SK-N-SH (cell line): Measurements from ENCODE around the gene ACAD10. TPM values are rescaled to one million over a fixed set of nuclear protein-coding genes. Genes with fewer than 3 reads are reported as not detected.

ENCODE experiments used
- CTCF ChIA-PET: fragments of 300-600, 350-600 bp; formaldehyde crosslinking; extraction: SDS; loops from one replicate; lab custom pipeline; 2021; lab: Yijun Ruan, JAX
- POLR2A ChIA-PET: fragments of 350-600 bp; sonication (Branson Sonifier 250); formaldehyde crosslinking; extraction: SDS; loops from one replicate; lab custom pipeline; 2020; ENCODE audit warnings: antibody characterized with exemption, inconsistent platforms; lab: Yijun Ruan, JAX
- DNase-seq: peaks from one replicate; pipeline ENCODE4 v3.0.0; 2012
- H2AFZ ChIP-seq: fragments of 200-600 bp; sonication (generic); 2 replicates; pipeline ENCODE4 v1.8.1; 2016; ENCODE audit warnings: antibody characterized with exemption, mild to moderate bottlenecking, low read depth
- H3F3A ChIP-seq: fragments of 200-600 bp; sonication (generic); replicated peaks from 2 replicates; pipeline ENCODE3; 2016; ENCODE audit warnings: antibody characterized with exemption, mild to moderate bottlenecking; ENCODE audit not compliant: insufficient read depth
- H3K27ac ChIP-seq, 2 experiments: fragments of 200-500 bp in 1 of 2; fragments of 200-600 bp in 1 of 2; sonication (Bioruptor generic) in 1 of 2; sonication (generic), shearing (Covaris generic) in 1 of 2; 2 replicates each; pipeline versions ENCODE4 v1.5.1 to v1.6.1; 2014 to 2016; ENCODE audit warnings: low read depth in 2 of 2, inconsistent platforms in 1 of 2, low read length in 1 of 2, mild to moderate bottlenecking in 1 of 2, mixed read lengths in 1 of 2
- H3K27me3 ChIP-seq: fragments of 200-600 bp; sonication (generic), shearing (Covaris generic); 2 replicates; pipeline ENCODE4 v1.6.1; 2016; ENCODE audit warnings: mixed run types; ENCODE audit not compliant: insufficient read depth
- H3K36me3 ChIP-seq, 2 experiments: fragments of 200-500 bp in 1 of 2; fragments of 200-600 bp in 1 of 2; sonication (Bioruptor generic) in 1 of 2; sonication (generic) in 1 of 2; replicated peaks in 1 of 2; 2 replicates each; pipeline versions ENCODE3 to v1.5.1; 2014 to 2016; ENCODE audit warnings: low read length in 1 of 2, mild to moderate bottlenecking in 1 of 2; ENCODE audit not compliant: insufficient read depth in 2 of 2, control insufficient read depth in 1 of 2
- H3K4me1 ChIP-seq, 2 experiments: fragments of 200-500 bp in 1 of 2; fragments of 200-600 bp in 1 of 2; sonication (Bioruptor generic) in 1 of 2; sonication (generic), shearing (Covaris generic) in 1 of 2; 2 replicates each; pipeline versions ENCODE4 v1.5.1 to v1.6.1; 2014 to 2016; ENCODE audit warnings: low read depth in 1 of 2, low read length in 1 of 2, mixed run types in 1 of 2; ENCODE audit not compliant: insufficient read depth in 2 of 2, control insufficient read depth in 1 of 2
- H3K4me2 ChIP-seq: fragments of 200-600 bp; sonication (generic), shearing (Covaris generic); 2 replicates; pipeline ENCODE4 v1.6.1; 2017; ENCODE audit warnings: mixed run types
- H3K4me3 ChIP-seq, 2 experiments: fragments of 200-500 bp in 1 of 2; fragments of 200-600 bp in 1 of 2; sonication (Bioruptor generic) in 1 of 2; sonication (generic), shearing (Covaris generic) in 1 of 2; 2 replicates each; pipeline versions ENCODE4 v1.5.1 to v1.8.1; 2014 to 2016; ENCODE audit warnings: low read depth in 2 of 2, inconsistent platforms in 1 of 2, low read length in 1 of 2, mild to moderate bottlenecking in 1 of 2, mixed read lengths in 1 of 2, moderate library complexity in 1 of 2
- H3K79me2 ChIP-seq: fragments of 200-600 bp; sonication (generic); 2 replicates; pipeline ENCODE4 v1.8.1; 2017; ENCODE audit warnings: mild to moderate bottlenecking; ENCODE audit not compliant: insufficient read depth
- H3K9ac ChIP-seq: fragments of 200-600 bp; sonication (generic); 2 replicates; pipeline ENCODE4 v1.6.1; 2017; ENCODE audit warnings: mixed run types
- H3K9me2 ChIP-seq: fragments of 200-600 bp; sonication (generic); 2 replicates; pipeline ENCODE4 v1.6.1; 2017; ENCODE audit warnings: mixed run types
- H3K9me3 ChIP-seq: fragments of 200-600 bp; sonication (generic); 2 replicates; pipeline ENCODE4 v1.6.1; 2017; ENCODE audit warnings: mixed run types, mild to moderate bottlenecking, moderate library complexity
- H4K20me1 ChIP-seq: fragments of 200-600 bp; sonication (generic); 2 replicates; pipeline ENCODE4 v1.6.1; 2017; ENCODE audit warnings: mild to moderate bottlenecking, mixed run types; ENCODE audit not compliant: insufficient read depth
- CHD2 ChIP-seq: fragments of 150-350 bp; IDR thresholded peaks from 2 replicates; pipeline ENCODE4 v1.6.1; 2018; ENCODE audit warnings: low read length; ENCODE audit not compliant: partially characterized antibody
- EZH2phosphoT487 ChIP-seq: fragments of 200-600 bp; sonication (generic); IDR thresholded peaks from 2 replicates; pipeline ENCODE4 v1.6.1; 2017; ENCODE audit warnings: low read depth, mixed run types, mild to moderate bottlenecking, antibody characterized with exemption, moderate library complexity, borderline replicate concordance
- FOSL2 ChIP-seq: IDR thresholded peaks from 2 replicates; pipeline ENCODE4 v1.4.0; 2012; ENCODE audit warnings: low read depth, mild to moderate bottlenecking, moderate library complexity, borderline replicate concordance
- GATA2 ChIP-seq: sonication (generic); formaldehyde crosslinking; IDR thresholded peaks from 2 replicates; pipeline ENCODE4 v1.5.0; 2020; ENCODE audit warnings: mild to moderate bottlenecking, missing genetic modification reagents
- MEF2A ChIP-seq: IDR thresholded peaks from 2 replicates; pipeline ENCODE4 v1.4.0; 2012; ENCODE audit warnings: low read depth, borderline replicate concordance
- MXI1 ChIP-seq: IDR thresholded peaks from 2 replicates; pipeline ENCODE4 v1.6.1; 2012; ENCODE audit warnings: mild to moderate bottlenecking, low read depth, low read length, improper control_type of control experiment
- NFIC ChIP-seq: IDR thresholded peaks from 2 replicates; pipeline ENCODE4 v1.4.0; 2012; ENCODE audit warnings: borderline replicate concordance
- NRF1 ChIP-seq: IDR thresholded peaks from 2 replicates; pipeline ENCODE4 v1.6.1; 2012; ENCODE audit warnings: low read depth, mild to moderate bottlenecking, low read length
- RCOR1 ChIP-seq: fragments of 150-350 bp; IDR thresholded peaks from 2 replicates; pipeline ENCODE4 v1.6.1; 2017; ENCODE audit warnings: antibody characterized with exemption, low read length
- SIN3A ChIP-seq: IDR thresholded peaks from 2 replicates; pipeline ENCODE4 v1.6.1; 2012; ENCODE audit warnings: low read depth, mild to moderate bottlenecking, low read length, moderate library complexity, borderline replicate concordance
- TAF1 ChIP-seq: IDR thresholded peaks from 2 replicates; pipeline ENCODE4 v1.6.1; 2012; ENCODE audit warnings: low read depth, mild to moderate bottlenecking, low read length, moderate library complexity, borderline replicate concordance
- TCF12 ChIP-seq: IDR thresholded peaks from 2 replicates; pipeline ENCODE4 v1.4.0; 2012
- TEAD4 ChIP-seq: IDR thresholded peaks from 2 replicates; pipeline ENCODE4 v1.4.0; 2012; ENCODE audit warnings: mild to moderate bottlenecking, borderline replicate concordance; ENCODE audit not compliant: insufficient read depth
- YY1 ChIP-seq: IDR thresholded peaks from 2 replicates; pipeline ENCODE4 v1.4.0; 2012; ENCODE audit warnings: low read depth, mild to moderate bottlenecking
- WGBS: methylation state at CpG from one replicate; pipeline ENCODE4 v1.1.6; 2017; ENCODE audit warnings: low lambda C conversion rate; 5-methylcytosine and 5-hydroxymethylcytosine counted together
- polyA plus RNA-seq, 3 experiments: library from polyadenylated mRNA; depleted of rRNA; stranded (reverse); fragments of >200 nt; gene quantifications; 2 replicates each; pipeline ENCODE4 v1.2.3, GENCODE V29; 2012
- TF ChIP-seq, protein P1 (sequence below): fragments of 150-350 bp; IDR thresholded peaks from 2 replicates; pipeline ENCODE4 v1.6.1; 2016; ENCODE audit warnings: mild to moderate bottlenecking, low read depth, low read length
- TF ChIP-seq, protein P2 (sequence below): IDR thresholded peaks from 2 replicates; pipeline ENCODE4 v1.4.0; 2012; ENCODE audit warnings: low read depth, borderline replicate concordance
- TF ChIP-seq, protein P3 (sequence below): fragments of 200-600 bp; sonication (generic); IDR thresholded peaks from 2 replicates; pipeline ENCODE4 v1.6.1; 2017; ENCODE audit warnings: antibody characterized with exemption, mild to moderate bottlenecking, moderate library complexity

ACAD10 gene
- polyA plus RNA-seq, 1 of the 3 experiments (the other 2 are of a cell fraction) = 24.6 TPM

DNA sequence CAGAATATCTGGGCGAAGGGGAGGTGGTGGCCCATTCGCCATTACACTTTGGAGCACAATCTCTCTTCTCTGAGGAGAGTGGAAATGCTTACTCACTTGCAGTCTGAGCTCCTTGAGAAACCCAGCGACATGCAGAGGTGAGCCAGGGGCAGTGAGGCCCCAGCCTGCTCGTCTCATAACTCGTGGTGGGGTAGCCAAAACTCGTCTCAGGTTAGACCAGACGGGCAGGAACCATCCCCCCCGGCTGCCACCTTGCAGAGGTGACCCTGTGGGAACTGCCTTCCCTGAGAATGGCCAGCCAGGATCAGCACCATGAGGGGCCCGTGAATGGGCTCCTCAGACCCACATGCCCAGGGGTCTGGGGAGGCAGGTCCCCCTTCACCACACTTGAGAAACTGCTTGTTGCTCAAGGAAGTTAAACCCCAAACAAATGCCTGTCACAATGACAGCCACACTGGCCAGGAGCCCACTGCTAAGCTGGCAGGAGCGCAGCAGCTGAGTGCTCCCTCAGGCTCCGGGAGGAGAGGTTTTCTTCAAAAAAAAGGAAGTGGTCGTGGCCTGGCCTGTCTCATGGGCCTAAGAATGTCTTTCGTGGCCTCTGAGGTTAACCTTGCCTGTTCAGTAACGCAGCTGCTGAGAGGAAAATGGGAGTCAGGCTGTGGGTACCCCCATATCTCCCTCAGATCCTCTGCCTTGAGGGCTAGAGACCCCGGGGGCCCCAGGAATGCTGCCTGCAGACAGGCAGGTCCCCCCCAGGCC is 71.7 kb downstream of the ACAD10 start:
- no peak for DNase-seq
- Histone ChIP-seq H3K9ac (no peak overlapping the region), H3K27ac (peak overlapping the region in 1 of 2 experiments; percentile 8; a peak in 1 of 4 replicates), H3K4me2 (no peak overlapping the region), H3K79me2 (no peaks in the 10 kb centered on the region), H3K4me3 (no peak overlapping the region), H3K9me2 (no peaks in the 10 kb centered on the region), H2AFZ (no peak overlapping the region), H4K20me1 (no peaks in the 10 kb centered on the region), H3F3A (no peaks in the 10 kb centered on the region)
- POLR2A ChIA-PET = interaction anchor here (0.6 to 1.0 kb wide), 2 partner anchors 9 to 12 kb away, joined by 3 to 5 read pairs; partner anchors contain the start of gene ALDH2
- 80% methylated on average over 10 of the region's 15 CpGs for WGBS
- CTCF ChIA-PET = interaction anchor here (8.6 kb wide), 1 partner anchor 55 kb away, joined by 101 read pairs; no protein-coding TSS in a partner anchor
- TF ChIP-seq, protein P1, sequence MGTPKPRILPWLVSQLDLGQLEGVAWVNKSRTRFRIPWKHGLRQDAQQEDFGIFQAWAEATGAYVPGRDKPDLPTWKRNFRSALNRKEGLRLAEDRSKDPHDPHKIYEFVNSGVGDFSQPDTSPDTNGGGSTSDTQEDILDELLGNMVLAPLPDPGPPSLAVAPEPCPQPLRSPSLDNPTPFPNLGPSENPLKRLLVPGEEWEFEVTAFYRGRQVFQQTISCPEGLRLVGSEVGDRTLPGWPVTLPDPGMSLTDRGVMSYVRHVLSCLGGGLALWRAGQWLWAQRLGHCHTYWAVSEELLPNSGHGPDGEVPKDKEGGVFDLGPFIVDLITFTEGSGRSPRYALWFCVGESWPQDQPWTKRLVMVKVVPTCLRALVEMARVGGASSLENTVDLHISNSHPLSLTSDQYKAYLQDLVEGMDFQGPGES = no peak
- TF ChIP-seq, all 33 proteins: peak for 0
- Histone ChIP-seq H3K4me1 (peaks cover 0 to 27% of the 10 kb centered on the region in 2 experiments; a peak in 1 of 4 replicates), H3K9me3 (no peaks in the 10 kb centered on the region), H3K27me3 (no peaks in the 10 kb centered on the region), H3K36me3 (peaks cover 0 to 12% of the 10 kb centered on the region in 2 experiments)

DNA sequence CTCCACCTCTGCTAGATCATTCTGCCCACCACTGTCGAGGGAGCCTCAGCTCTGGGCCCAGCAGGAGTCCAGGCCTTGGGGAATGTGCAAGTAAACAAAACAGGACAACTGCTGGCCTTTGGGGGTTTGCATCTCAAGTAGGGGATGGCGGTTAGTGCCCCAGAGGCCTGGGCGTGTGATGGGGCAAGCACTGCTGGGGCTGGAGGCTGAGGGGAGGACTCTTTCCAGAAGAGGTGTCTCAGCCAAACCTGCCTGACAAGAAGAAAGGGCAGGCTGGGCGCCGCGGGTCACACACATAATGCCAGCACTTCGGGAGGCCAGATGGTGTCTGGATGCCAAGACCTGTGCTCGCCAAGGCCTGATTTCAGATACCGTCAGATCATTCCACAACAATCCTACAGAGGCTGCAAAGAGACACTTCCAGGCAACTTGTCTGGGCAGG is 72.3 kb downstream of the ACAD10 start:
- H3K9ac ChIP-seq = no peak overlapping the region
- DNase-seq = no peak
- CTCF ChIA-PET = interaction anchor here (8.6 kb wide), 1 partner anchor 54 kb away, joined by 101 read pairs; no protein-coding TSS in a partner anchor
- WGBS = 88% methylated on average over 3 of the region's 9 CpGs
- no peaks in the 10 kb centered on the region for H3F3A ChIP-seq
- H3K4me2 ChIP-seq = no peak overlapping the region
- TF ChIP-seq EZH2phosphoT487 (no peak), TAF1 (no peak), NRF1 (no peak), YY1 (no peak), FOSL2 (no peak), RCOR1 (no peak), MEF2A (no peak), GATA2 (no peak), NFIC (no peak), MXI1 (no peak), TEAD4 (no peak), TCF12 (no peak), SIN3A (no peak), CHD2 (no peak)
- TF ChIP-seq, protein P1 = no peak
- TF ChIP-seq, protein P2, sequence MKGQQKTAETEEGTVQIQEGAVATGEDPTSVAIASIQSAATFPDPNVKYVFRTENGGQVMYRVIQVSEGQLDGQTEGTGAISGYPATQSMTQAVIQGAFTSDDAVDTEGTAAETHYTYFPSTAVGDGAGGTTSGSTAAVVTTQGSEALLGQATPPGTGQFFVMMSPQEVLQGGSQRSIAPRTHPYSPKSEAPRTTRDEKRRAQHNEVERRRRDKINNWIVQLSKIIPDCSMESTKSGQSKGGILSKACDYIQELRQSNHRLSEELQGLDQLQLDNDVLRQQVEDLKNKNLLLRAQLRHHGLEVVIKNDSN = no peak
- TF ChIP-seq, protein P3, sequence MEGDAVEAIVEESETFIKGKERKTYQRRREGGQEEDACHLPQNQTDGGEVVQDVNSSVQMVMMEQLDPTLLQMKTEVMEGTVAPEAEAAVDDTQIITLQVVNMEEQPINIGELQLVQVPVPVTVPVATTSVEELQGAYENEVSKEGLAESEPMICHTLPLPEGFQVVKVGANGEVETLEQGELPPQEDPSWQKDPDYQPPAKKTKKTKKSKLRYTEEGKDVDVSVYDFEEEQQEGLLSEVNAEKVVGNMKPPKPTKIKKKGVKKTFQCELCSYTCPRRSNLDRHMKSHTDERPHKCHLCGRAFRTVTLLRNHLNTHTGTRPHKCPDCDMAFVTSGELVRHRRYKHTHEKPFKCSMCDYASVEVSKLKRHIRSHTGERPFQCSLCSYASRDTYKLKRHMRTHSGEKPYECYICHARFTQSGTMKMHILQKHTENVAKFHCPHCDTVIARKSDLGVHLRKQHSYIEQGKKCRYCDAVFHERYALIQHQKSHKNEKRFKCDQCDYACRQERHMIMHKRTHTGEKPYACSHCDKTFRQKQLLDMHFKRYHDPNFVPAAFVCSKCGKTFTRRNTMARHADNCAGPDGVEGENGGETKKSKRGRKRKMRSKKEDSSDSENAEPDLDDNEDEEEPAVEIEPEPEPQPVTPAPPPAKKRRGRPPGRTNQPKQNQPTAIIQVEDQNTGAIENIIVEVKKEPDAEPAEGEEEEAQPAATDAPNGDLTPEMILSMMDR = no peak
- TF ChIP-seq, all 33 proteins: peak for 0
- H3K79me2 ChIP-seq = no peaks in the 10 kb centered on the region
- H2AFZ ChIP-seq = no peak overlapping the region
- POLR2A ChIA-PET = interaction anchor here (1.0 kb wide), 1 partner anchor 9 kb away, joined by 3 read pairs; the partner anchor contains the start of gene ALDH2
- H4K20me1 ChIP-seq = no peaks in the 10 kb centered on the region
- H3K36me3 ChIP-seq = peaks cover 0 to 12% of the 10 kb centered on the region in 2 experiments
- H3K4me3 ChIP-seq = no peak overlapping the region
- H3K9me3 ChIP-seq = no peaks in the 10 kb centered on the region
- peak overlapping the region in 1 of 2 experiments; percentile 8; a peak in 1 of 4 replicates for H3K27ac ChIP-seq
- H3K9me2 ChIP-seq = no peaks in the 10 kb centered on the region
- peaks cover 0 to 26% of the 10 kb centered on the region in 2 experiments; a peak in 1 of 4 replicates for H3K4me1 ChIP-seq
- H3K27me3 ChIP-seq = no peaks in the 10 kb centered on the region
